NCI-H146 (cell line): ENCODE results near the gene FANCC.

ENCODE experiments used
- DNase-seq: peaks from one replicate; lab custom pipeline; 2025; lab: John Stamatoyannopoulos, UW

Gene FANCC

DNA sequence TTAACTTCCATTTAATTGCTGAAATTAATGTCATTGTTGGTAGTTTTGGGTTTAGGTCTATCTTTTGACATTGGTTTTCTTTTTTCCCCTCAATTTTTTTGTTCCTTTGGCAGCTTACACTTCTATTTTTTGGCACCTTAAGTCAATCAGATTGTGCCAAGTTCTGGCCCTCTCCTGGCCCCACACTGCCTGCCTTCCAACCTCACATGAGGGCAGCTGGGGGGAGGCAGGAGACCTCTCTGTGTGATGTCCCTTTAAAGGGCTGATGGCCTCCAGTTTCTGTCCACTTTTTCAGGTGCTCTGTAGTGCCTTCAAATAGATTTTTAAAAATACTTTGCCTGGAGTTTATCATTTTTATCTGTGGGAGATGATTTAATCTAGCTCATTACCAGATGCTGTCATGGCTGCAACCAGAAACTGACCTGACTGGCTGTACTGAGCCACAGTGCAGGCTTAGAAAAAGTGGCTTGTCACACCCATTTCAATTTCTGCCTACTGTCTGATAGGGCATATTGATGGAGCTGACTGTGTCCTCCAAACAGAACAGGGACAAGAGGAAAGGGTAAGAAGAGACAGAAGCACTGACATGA lies 196.6 kb downstream of the FANCC start:
- no peak for DNase-seq

DNA sequence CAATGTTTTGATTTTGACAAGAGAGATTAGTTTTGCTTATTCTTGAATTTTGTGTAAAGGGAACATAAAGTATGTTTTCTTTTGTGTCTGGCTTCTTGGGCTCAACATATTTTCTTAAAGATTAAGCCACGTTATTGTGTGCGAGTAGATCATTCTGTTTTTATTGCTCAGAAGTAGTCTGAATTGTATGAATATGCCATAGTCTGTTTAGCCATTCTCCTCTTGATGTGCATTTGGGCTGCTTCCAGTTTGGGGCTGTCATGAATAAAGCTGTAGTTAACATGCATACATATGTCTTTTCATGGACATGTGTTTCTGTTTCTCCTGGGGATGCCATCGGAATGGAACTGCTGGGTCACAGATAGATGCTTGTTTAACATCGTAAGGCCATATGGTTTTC lies 198.9 kb downstream of the FANCC start:
- no peak for DNase-seq

DNA sequence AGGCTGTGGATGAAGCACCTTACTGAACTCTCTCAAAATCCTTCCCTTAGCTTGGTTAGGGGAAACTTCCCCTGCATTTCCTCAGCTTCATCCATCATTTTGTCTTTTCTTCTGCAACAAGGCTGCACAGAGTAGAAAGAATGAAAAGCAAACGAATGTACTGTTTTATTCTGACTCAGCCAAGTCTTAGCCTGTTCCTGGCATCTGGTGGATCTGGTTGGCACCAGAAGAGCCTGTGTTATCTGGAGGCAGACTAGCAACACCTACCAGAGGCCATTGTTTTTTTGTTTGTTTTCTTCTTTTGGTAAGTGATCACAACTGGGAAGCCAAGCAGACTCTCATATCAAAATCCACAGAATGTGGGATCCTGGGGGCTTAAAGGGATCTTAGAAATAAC lies 200.7 kb downstream of the FANCC start:
- no peak for DNase-seq

DNA sequence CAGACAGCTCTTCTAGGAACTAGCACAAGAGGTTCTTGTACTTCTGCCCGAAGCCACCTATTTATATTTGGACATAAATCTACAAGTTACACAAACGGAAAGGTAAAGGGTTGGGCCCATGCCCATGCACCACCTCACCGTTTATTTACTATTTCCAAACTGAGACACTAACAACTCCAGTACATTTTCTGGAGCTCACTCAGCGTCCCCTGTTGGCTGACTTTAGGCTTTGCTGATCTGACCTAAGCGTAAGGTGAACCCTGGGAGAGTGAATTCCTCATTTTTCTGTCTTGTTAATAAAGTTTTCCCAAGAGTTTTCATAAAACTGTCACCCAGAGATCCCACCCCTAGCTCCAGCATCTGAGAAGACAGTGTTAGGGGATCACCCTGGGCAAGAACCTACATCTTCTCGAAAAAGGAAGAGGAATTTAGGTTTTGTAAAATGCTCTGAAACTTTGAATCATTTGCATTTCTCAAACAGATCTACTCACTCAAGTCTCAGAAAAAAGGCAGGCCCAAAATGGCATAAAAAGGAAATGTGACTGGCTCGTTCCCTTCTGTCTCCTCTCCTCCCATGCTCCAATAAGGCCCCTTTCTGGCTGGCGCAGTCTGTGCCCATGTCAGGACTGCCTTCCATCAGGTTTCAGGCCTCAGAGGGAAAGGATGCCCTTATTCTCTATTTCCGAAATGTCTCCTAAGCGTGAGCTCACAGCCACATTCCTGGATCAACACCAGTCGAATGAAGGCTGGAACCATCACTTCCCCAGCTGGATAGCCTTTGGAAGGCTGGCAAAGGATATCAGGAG lies 201.3 kb downstream of the FANCC start:
- DNase-seq: no peak

DNA sequence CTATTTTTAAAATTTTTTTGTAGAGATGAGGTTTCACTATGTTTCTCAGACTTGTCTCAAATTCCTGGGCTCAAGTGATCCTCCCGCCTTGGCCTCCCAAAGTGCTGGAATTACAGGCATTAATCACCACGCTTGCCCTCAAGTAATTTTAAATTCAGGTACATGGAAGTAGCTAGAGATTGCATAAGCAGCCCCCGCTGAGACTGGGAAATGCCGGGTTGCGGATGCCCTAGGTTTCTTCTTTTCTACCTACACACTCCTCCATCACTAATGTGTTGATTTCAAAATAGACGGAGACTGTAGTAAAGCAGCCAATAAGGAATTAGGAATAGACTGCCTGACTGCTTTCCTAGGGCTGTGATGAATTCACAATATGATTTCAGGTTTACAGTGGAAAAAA lies 202.4 kb downstream of the FANCC start:
- DNase-seq: no peak

DNA sequence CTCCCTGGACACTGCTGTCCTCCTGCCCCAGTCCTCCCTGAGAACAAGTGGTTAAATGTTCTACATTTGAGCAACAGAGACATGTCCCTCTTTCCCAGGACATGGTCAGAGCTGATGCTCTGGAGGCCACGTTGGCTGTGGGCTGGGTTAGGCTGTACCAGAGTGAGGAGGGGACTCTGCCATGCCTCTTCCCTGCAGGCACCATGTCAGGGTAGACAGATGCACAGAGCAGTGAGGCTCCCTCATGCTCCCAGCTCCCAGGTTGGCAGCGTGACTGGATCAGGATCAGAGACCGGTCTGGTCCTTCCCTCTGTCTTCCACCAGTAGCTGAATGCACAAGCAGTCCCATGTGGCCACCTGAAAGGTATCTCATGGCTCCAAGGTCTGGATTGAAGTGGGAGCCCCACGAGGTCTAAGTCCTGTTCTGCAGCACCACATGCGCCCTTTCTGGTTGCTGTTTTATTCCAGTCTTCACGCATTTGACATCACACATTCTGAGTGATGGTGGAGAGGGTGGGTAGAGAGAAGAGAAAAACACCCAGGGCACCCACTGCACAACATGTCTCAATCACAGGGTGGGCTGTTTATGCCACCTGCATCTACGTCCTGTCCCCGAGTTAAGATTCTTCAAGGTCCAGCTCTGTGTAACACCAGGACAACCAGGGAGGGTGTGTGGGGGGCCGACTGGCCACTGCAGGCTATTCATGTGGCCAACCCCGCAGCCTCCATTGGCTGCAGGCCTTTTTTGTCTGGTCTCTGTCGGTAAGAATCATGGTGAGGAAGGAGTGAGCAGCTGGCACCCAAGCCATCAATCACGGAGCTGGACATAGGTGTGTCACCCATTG lies 204.9 kb downstream of the FANCC start:
- DNase-seq: no peak

DNA sequence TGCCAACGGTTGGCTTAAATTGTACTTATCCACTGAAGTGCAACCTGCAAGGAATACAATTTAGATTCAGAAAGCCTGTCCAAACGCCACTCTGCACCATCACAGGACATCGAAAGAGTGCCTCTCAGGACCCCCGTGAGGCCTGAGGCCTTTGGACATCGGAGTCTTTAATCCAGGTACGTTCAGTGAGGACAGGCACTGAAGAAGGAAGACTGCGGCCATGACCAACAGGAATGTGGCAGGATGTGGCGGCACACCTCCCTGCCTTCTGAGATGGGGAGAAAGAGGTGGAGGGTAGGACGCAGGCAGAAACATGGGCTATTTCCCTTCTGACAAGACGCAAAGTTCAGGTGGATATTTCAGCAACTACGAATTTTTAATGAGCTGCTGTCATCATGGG lies 205.8 kb downstream of the FANCC start:
- DNase-seq: no peak

DNA sequence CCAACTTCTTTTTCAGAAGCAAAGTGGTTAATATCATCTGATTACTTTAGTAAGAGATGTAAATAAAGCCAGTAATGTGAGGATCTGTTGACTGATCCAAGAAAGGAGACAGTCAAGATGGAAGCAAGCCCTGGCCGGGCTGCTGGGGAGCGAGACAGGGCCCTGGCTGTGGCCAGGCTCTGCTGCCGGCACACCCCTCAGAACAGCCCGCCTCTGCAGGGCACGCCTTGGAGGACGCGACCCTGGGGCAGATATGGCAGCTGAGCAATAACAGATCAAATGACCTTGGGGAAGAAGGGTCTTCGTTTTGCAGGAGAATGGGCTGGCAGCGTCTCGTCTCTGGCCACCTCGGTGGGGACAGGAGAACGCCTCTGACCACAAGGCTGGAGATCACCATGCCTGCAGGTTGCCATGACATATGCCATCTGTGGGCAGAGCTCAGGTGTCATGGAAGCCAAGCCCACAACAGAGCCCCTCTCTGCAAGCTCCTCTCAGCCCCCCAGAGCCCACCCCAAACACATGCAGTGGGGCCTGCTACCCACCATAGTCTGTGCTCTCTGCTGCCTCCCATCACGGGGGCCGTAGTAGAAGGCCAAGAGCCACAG lies 206.5 kb downstream of the FANCC start:
- DNase-seq: no peak

DNA sequence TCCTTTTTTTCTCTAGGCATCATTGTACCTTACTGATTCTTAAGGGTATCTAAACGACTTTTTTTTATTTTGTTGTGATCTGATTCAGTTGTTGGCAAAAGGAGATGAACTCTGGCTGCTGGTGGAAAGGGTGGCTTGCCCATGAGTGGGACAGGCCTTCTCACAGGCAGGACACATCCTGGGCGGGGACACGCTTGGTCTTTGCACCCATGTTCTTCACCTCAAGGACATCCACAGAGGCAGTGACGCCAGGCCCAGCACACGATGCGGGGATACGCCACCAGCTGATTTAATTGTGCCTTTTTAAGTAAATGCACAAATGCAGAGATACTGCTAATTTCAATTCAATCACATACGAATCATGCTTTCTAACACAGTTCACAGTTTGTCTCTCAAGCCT lies 208.1 kb downstream of the FANCC start:
- DNase-seq: no peak

DNA sequence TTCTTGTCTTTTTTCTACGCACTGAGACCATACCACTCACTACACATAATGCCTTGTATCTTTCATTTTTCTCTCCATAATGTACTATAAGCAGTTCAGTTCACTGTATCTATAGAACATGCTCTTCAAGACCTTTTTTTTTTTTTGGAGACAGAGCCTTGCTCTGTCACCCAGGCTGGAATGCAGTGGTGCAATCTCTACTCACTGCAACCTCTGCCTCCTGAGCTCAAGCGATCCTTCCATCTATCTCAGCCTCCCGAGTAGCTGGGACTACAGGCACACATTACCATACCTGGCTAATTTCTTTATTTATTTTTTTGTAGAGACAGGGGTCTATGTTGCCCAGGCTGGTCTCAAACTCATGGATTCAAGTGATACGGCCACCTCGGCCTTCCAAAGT lies 208.7 kb downstream of the FANCC start:
- DNase-seq: no peak

DNA sequence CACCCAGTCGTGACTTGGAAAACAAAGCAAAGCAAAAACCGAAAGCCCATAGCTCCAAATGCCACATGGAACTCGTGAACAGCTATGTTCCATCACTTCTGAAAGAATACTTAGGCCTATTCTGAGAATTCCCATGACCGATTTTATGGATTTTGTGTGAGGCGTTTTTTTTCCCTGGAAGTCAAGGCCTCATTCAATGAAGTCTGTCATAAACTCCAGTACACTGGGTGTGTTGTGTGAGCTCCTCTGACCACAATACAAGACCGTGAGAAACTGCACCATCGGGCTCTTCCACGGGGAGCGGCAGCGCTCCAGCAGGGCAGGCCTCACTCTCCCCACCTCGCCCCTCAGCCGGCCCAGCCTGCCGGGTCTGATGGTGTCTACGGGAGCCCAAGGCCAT lies 209.5 kb downstream of the FANCC start:
- DNase-seq: no peak

DNA sequence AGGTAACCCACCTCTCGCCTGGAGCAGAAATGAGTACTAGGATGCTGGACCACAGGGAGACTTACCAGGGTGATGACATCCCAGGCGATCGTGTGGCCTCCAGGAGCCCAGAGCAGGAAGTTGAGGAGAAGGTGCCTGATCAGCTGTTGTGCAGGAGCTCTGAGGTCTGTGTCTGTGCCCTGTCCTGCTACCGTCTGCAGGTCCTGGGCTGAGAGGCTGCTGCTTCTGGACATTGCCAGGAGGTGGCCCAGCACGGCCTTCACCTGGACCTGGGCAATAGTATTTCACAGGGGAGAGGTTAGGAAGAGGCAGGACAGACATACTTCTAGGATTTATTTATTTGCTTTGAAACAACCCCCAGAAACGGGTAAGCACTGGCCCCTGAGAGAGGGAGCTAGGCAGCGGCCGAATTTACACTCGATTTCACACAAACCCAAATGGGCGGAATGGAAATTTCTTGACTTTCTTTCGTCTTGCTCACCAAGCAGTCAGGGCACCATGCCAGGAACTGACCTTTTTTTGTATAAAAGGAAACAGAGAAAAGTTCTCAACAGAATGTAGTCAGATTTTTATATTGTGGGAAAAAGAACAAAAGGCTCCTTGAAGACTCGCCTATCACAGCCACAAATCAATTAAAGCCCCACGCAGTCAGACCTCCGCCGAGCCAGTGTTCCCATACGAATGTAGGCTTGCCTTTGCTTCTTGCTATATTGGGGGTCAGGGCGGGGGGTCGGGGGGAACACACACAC lies 210.3 kb downstream of the FANCC start:
- no peak for DNase-seq

DNA sequence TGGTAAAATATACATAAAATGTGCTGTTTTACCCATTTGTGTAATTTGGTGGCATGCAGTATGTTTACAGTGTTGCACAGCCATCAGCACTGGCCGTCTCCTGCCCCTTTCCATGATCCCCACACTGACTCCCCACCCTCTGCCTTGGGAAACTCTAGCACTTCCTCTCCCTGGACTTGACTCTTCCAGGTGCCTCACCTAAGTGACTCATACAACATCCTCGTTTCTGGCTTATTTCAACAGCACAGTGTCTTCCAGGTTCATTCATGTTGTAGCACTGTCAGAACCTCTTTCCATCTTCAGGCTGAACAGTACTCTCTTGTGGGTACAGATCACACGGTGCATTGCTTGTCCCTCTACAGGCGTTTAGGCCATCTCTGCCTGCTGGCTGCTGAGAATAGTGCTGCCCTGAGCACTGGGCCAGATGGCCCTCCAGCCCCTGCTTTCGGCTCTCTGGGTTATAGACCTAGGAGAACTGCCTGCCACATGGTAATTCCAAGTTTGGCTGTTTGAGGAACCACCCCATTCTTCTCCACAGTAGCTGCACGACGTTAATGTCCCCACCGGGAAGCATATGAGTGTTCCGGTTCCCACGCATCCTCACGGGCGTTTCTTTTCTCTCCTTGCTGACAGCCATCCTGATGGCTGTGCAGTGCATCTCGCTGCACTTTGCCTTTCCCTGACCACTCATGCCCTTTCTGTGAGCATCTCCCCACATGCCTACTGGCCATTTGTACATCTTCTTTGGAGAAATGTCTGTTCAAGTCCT lies 211.8 kb downstream of the FANCC start:
- DNase-seq: no peak

DNA sequence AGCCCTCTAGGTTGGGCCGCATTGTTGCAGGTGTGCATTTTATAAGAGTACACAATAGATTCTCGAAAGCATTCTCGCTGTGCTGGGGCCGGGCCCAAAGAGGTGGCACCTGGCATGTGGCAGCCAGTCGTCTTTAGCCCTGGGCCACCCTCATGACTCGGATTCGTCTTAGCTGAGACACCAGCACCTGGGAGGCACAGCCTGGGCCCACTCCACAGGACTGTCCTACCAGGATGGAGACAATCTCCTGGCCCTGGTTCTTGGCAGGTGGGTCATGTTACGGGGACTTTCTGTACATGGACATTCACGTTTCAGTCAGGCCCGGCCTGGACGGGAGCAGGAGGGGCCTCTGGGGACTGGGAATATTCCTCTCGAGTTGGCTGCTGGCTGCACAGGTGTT lies 212.5 kb downstream of the FANCC start:
- DNase-seq: no peak

DNA sequence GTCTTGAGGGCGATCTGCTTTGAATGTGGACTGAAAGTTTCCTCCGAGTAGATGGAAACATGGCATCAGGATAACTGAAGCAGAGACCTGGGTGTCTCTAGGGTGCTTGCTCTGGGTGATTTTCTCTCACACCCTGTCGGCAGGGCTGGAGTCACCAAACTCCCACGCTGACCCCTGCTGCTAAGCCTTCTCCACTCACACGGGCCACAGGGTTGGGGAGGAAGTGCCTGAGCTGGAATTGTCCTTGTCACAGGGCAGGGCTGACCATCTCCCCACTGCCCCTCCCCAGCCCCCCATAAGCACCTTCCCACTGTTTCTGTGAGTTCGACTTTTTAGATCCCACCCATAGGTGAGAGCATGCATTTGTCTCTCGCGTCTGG lies 212.9 kb downstream of the FANCC start:
- DNase-seq: no peak

DNA sequence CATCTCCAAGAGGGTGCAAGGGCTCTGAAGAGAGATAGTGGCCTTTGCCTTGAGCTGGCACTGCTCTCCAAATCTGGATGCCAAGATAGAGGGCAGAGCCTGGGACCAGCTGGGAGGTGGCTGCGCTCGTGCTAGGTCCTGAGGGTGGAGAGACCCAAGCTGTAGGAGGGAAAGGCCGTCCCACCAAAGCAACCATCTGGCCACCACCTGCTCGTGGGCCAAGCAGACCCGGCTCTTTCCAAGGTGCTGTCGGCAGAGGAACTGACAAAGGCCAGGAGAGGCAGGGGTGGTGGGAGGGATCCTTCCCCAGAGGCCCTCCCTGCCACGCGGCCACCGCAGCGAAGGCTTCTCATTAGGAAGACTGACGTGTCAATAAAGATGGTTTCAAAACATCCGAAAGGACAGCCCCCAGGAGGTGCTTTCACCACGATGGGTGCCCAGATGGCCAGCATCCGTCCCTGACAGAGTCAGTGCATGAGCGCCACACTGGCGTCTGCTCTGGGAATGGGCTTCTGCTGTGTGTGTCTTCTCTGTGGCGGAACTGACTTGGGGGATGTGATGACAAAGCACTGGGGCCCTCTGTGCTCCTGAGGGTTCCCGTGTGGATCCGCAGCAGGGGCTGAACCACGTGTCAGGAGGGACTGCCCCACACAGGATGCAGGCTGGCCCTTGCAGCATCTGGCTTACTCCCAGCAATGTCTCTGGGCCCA lies 213.5 kb downstream of the FANCC start:
- DNase-seq: no peak

DNA sequence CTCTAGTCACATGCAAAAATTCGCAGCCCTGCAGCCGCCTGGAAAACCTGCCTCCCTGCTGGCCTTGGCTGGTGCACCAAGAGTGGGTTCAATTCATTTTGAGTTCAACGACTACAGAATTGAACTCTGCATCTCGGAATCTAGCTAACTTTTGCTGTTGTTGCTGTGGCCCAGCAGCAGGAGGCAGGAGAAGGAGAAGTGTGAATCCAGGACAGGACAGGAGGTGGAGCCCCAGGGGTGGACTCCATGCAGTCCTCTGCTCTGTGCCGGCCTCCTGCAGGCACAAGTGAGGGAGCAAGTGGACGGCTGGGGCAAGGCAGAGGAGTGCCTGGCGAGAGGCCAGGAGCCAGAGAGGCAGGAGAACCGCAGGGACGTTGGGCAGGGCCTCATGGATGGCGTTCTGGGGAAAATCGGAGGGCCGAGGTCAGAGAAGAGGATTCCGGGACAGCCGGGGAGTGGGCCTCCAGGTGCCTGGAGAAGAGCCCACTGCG lies 214.2 kb downstream of the FANCC start:
- no peak for DNase-seq

DNA sequence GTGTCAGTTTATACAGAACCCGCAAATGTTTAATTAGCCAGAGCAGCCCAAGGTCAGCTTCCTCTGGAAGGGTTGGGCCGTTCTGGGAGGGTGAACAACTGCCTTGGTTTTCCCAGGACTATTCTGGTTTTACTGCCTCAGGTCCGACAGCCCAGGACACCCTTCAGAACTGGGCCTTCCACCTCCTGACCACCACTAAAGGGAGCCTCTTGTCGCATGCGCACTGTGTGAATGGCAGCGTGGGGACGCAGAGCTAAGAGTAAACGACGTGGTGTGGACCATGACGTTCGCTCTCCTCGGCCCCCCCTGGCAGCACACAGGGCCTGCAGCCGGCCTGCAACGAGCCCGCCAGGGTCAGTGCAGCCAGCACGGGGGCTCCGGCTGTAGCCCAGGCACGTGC lies 214.9 kb downstream of the FANCC start:
- no peak for DNase-seq

DNA sequence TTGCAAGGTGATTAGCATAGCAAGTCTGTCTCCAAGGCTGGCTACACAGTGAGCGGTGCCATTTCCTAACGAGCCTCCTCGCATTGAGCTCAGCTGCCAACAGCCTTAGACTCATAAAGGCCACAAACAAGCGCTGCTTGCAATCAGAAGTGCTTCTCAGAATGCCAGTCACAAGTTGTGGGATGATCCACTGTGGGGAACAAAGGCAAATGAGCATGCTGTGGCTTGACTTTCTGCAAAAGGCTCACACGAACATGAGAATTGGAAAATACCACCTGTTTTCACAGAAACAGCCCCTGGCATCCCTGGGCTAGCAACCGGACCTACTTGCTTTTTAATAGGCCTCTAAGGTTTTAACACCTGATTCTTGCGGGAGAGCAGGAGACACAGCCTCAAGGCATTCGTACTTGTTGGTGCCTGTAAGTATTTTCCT lies 215.5 kb downstream of the FANCC start:
- DNase-seq: no peak

DNA sequence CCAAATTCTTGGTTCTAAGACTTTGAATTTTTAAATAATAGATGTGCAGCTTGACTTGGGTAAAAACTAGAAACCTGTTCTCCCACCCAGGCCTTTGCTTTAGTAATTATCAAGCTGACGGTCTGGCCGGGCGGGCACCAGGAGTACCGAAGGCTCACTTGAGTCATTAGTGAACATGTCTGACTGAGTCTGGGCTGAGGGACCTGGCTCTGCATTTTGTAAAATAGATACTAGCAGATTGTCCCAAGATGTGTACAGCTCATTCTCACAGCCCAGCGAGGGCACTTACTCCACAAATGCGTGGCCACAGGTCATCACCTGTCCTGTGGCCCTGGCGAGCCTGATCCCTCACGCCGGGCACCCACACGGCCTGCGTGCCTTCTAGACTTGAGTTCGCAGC lies 216.2 kb downstream of the FANCC start:
- no peak for DNase-seq
